Esophagus muscularis mucosa (tissue), 4 donors: ENCODE data around the gene RASL10A. TPM values are rescaled to one million over a fixed set of nuclear protein-coding genes. Genes with fewer than 3 reads are reported as not detected.

Experiments
- DNase-seq: peaks from one replicate; pipeline ENCODE4 v3.0.0-alpha.2; 2017; ENCODE audit errors: extremely low spot score
- H3K27ac ChIP-seq, 4 donors: fragments of 200-600 bp; sonication (generic); replicated peaks in 1 of 4; 1 replicate in 3 of 4; 2 replicates in 1 of 4; pipeline ENCODE4 v1.5.1; 2016 to 2019; ENCODE audit warnings: mild to moderate bottlenecking in 1 of 4
- H3K27me3 ChIP-seq, 4 donors: fragments of 200-600 bp; sonication (generic); one replicate each; pipeline versions ENCODE4 v1.5.1 to v1.6.0; 2016 to 2019
- H3K36me3 ChIP-seq, 4 donors: fragments of 200-600 bp; sonication (generic); one replicate each; pipeline ENCODE4 v1.5.1; 2016 to 2019
- H3K4me1 ChIP-seq, 4 donors: fragments of 200-600 bp; sonication (generic); one replicate each; pipeline ENCODE4 v1.5.1; 2016 to 2019
- H3K4me3 ChIP-seq, 4 donors: fragments of 200-600 bp; sonication (generic); 1 replicate in 2 of 4; 2 replicates in 2 of 4; pipeline ENCODE4 v1.5.1; 2016 to 2019; ENCODE audit warnings: mild to moderate bottlenecking in 4 of 4, moderate library complexity in 1 of 4
- H3K9me3 ChIP-seq, 4 donors: fragments of 200-600 bp; sonication (generic); 1 replicate in 3 of 4; 2 replicates in 1 of 4; pipeline ENCODE4 v1.5.1; 2016 to 2019
- EP300 ChIP-seq: sonication (generic); formaldehyde crosslinking; IDR thresholded peaks from one replicate; pipeline ENCODE4 v1.6.1; 2017; ENCODE audit warnings: antibody characterized with exemption
- POLR2A ChIP-seq: fragments of 450-650 bp; IDR thresholded peaks from one replicate; pipeline ENCODE4 v1.6.1; 2017; ENCODE audit warnings: antibody characterized with exemption, moderate library complexity, mild to moderate bottlenecking, low read depth
- POLR2AphosphoS5 ChIP-seq, 2 donors: sonication (generic); formaldehyde crosslinking; IDR thresholded peaks; one replicate each; pipeline ENCODE4 v1.6.1; 2017; ENCODE audit warnings: antibody characterized with exemption in 2 of 2
- WGBS: methylation state at CpG from one replicate; pipeline ENCODE4 v1.1.5; 2018; 5-methylcytosine and 5-hydroxymethylcytosine counted together
- intact Hi-C: fragments of 100-400 bp; cut with DNase I; formaldehyde crosslinking; loops from one replicate; pipeline ENCODE4 v1.15.1; 2023
- small RNA-seq, 3 donors: library from RNA; depleted of rRNA; stranded (forward); fragments of <200 nt; gene quantifications; one replicate each; pipeline ENCODE3, GENCODE V24; 2016
- total RNA-seq, 4 donors: library from RNA; depleted of rRNA; stranded (reverse); fragments of >200 nt; gene quantifications; one replicate each; pipeline versions ENCODE4 v1.1.0 to v1.2.1, GENCODE V29; 2016
- TF ChIP-seq, protein P1 (sequence below), 3 experiments: fragments of 200-600 bp in 2 of 3; fragments of 450-650 bp in 1 of 3; sonication (generic) in 2 of 3; IDR thresholded peaks; one replicate each; pipeline ENCODE4 v1.5.1; 2017 to 2019; ENCODE audit warnings: antibody characterized with exemption in 3 of 3, mild to moderate bottlenecking in 2 of 3, moderate library complexity in 1 of 3

The RASL10A gene
- total RNA-seq, 4 donors from 2014 or later: 0.50 to 1.6 (median 0.84) TPM; not detected in 1

DNA sequence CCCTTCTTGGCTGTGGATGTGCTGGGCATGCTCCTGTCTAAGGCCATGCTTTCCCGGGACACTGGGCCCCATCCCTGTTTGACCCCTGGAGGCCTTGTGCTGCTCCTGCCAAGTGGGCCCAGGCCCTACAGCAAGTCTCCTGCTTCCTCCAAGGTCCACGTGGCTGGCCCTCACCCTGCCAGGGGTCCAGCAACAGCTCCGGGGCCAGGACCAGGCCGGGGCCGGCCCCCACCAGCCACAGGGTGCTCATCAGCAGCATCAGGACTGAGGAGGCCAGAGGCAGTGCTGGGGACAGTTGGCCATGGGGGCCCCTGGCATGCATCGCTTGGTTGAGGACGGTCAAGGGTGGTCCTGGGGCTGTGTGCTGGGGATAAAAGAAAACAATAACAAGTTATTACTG, 50.2 kb downstream of the RASL10A start:
- Histone ChIP-seq H3K36me3 (peaks cover 13 to 36% (median 33%) of the 10 kb centered on the region in 4 donors), H3K4me1 (peaks cover 20 to 34% (median 30%) of the 10 kb centered on the region in 4 donors), H3K27me3 (no peaks in the 10 kb centered on the region), H3K9me3 (no peaks in the 10 kb centered on the region), H3K27ac (no peak overlapping the region), H3K4me3 (no peak overlapping the region)
- intact Hi-C loops: no loop called here
- TF ChIP-seq, protein P1, sequence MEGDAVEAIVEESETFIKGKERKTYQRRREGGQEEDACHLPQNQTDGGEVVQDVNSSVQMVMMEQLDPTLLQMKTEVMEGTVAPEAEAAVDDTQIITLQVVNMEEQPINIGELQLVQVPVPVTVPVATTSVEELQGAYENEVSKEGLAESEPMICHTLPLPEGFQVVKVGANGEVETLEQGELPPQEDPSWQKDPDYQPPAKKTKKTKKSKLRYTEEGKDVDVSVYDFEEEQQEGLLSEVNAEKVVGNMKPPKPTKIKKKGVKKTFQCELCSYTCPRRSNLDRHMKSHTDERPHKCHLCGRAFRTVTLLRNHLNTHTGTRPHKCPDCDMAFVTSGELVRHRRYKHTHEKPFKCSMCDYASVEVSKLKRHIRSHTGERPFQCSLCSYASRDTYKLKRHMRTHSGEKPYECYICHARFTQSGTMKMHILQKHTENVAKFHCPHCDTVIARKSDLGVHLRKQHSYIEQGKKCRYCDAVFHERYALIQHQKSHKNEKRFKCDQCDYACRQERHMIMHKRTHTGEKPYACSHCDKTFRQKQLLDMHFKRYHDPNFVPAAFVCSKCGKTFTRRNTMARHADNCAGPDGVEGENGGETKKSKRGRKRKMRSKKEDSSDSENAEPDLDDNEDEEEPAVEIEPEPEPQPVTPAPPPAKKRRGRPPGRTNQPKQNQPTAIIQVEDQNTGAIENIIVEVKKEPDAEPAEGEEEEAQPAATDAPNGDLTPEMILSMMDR (IDR thresholded peaks at IDR 0.05): no peak
- no peak for TF ChIP-seq EP300
- no peak for DNase-seq
- 92% methylated on average over 5 of the region's 7 CpGs for WGBS

DNA sequence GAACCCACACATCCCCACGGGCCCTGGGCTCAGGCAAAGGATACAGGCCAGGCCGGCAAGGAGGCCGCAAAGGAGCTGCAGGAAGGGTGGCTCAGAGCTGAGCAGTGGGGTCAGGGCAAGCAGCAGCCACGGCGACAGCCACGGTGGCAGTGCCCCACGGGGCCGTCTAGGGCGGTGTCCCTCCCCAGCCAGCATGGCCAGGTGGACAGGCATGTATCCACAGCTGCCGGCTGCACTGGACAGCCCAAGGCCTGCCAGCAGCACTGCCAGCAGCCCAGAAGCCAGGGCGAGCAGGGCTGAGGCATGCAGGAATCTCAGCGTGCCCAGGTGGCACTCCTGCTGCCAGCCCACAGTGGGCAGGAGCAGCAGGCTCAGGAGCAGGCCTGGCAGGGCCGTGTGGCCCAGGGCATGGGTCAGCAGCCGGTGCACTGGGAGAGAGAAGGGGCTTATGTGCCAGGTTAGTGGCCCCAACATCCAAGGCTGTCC, 51.7 kb downstream of the RASL10A start:
- H3K36me3 ChIP-seq: peaks cover 14 to 50% (median 47%) of the 10 kb centered on the region in 4 donors
- H3K27ac ChIP-seq: no peak overlapping the region
- WGBS: 73% methylated on average over 9 of the region's 14 CpGs
- H3K9me3 ChIP-seq: no peaks in the 10 kb centered on the region
- H3K4me3 ChIP-seq: no peak overlapping the region
- intact Hi-C loops: no loop called here
- peaks cover 12 to 20% (median 17%) of the 10 kb centered on the region in 4 donors for H3K4me1 ChIP-seq
- no peak for DNase-seq
- H3K27me3 ChIP-seq: no peaks in the 10 kb centered on the region
- TF ChIP-seq POLR2A (no peak), EP300 (no peak), POLR2AphosphoS5 (IDR thresholded peaks at IDR 0.05) (no peak)
- TF ChIP-seq, protein P1 (IDR thresholded peaks at IDR 0.05): no peak

Small RNA genes within 50 kb of the gene (small RNA-seq; reads per million reads assigned to genes)
- 0 reads per million in 3 donors for gene MIR3653

Other genes with a start within 250 kb of the RASL10A start
- gene KREMEN1, start 242.7 kb downstream of the RASL10A start, total RNA-seq: 10 to 100 TPM in 3 of 4 donors, 1 to 10 TPM in 1; 8.7 to 14.6 (median 12.4) TPM
- gene EMID1, start 109.8 kb downstream of the RASL10A start, total RNA-seq: 1 to 10 TPM in 2 of 4 donors, under 1 TPM in 2; 0.65 to 4.0 (median 0.93) TPM
- 10 to 100 TPM; 12.6 to 23.5 (median 20.7) TPM for gene RHBDD3, start 47.7 kb downstream of the RASL10A start, total RNA-seq
- 100 to 1,000 TPM; 183 to 203 (median 198) TPM for gene EWSR1, start 47.4 kb downstream of the RASL10A start, total RNA-seq
- 10 to 100 TPM; 25.8 to 63.9 (median 38.8) TPM for gene GAS2L1, start 9.0 kb downstream of the RASL10A start, total RNA-seq
- 10 to 100 TPM; 55.6 to 72.2 (median 57.4) TPM for gene AP1B1, start 72.9 kb upstream of the RASL10A start, total RNA-seq
- not detected for gene RFPL1, start 122.9 kb upstream of the RASL10A start, total RNA-seq
- gene NEFH, start 164.5 kb upstream of the RASL10A start, total RNA-seq: 1 to 10 TPM; 1.2 to 2.7 (median 2.0) TPM
- 10 to 100 TPM; 38.6 to 56.1 (median 48.6) TPM for gene THOC5, start 238.1 kb upstream of the RASL10A start, total RNA-seq